ENCODE measurements around the gene SPAG6.

SPAG6 gene

GRCh38 chr10:22458272-22459038 is 113.2 kb downstream of the SPAG6 start:
- no peak for DNase-seq (ENCODE audit: low read depth in 3 of 3, low spot score in 1 of 3)

- DNase-seq (ENCODE audit: low read depth in 3 of 3, low spot score in 1 of 3) = no peak
Measured at GRCh38 chr10:22459496-22459895, 114.2 kb downstream of the SPAG6 start.

- no peak for DNase-seq (ENCODE audit: low read depth in 3 of 3, low spot score in 1 of 3)
Measured at GRCh38 chr10:22460101-22460500, 114.8 kb downstream of the SPAG6 start.

GRCh38 chr10:22460531-22461403 is 115.5 kb downstream of the SPAG6 start:
- DNase-seq (ENCODE audit: low read depth in 3 of 3, low spot score in 1 of 3) = no peak

GRCh38 chr10:22461891-22462290 is 116.6 kb downstream of the SPAG6 start:
- DNase-seq (ENCODE audit: low read depth in 3 of 3, low spot score in 1 of 3) = no peak

GRCh38 chr10:22463255-22463654 is 118.0 kb downstream of the SPAG6 start:
- DNase-seq (ENCODE audit: low read depth in 3 of 3, low spot score in 1 of 3) = no peak

- no peak for DNase-seq (ENCODE audit: low read depth in 3 of 3, low spot score in 1 of 3)
Measured at GRCh38 chr10:22464966-22465629, 119.8 kb downstream of the SPAG6 start.

- DNase-seq (ENCODE audit: low read depth in 3 of 3, low spot score in 1 of 3) = no peak
Measured at GRCh38 chr10:22466763-22467334, 121.6 kb downstream of the SPAG6 start.
